GM12864 (cell line): ENCODE results near the gene CTNNA3.

ENCODE experiments used
- DNase-seq: peaks from one replicate; pipeline ENCODE4 v3.0.0-alpha.2; 2011; ENCODE audit warnings: low read depth
- H3K4me3 ChIP-seq: 2 replicates; pipeline ENCODE4 v1.5.1; 2011; ENCODE audit warnings: mild to moderate bottlenecking, low read depth, low read length, control low read depth
- CTCF ChIP-seq: IDR thresholded peaks from 2 replicates; pipeline ENCODE4 v1.5.1; 2011; ENCODE audit warnings: low read depth, mild to moderate bottlenecking, moderate library complexity, low read length, control low read depth, inconsistent platforms; ENCODE audit errors: missing control alignments

Gene CTNNA3

GRCh38 chr10:65931291-65932070, 1764.5 kb downstream of the CTNNA3 start:
- H3K4me3 ChIP-seq, result no peak overlapping the region
- TF ChIP-seq CTCF, result no peak
- DNase-seq, result no peak

GRCh38 chr10:65911151-65911835, 1784.7 kb downstream of the CTNNA3 start:
- no peak overlapping the region for H3K4me3 ChIP-seq
- DNase-seq, result no peak
- TF ChIP-seq CTCF, result no peak

GRCh38 chr10:65910209-65910608, 1785.8 kb downstream of the CTNNA3 start:
- TF ChIP-seq CTCF, result no peak

GRCh38 chr10:65907199-65907712, 1788.7 kb downstream of the CTNNA3 start:
- no peak for TF ChIP-seq CTCF
- H3K4me3 ChIP-seq, result no peak overlapping the region
- no peak for DNase-seq

More at GRCh38 chr10:65910209-65910608, 1785.8 kb downstream of the CTNNA3 start:
- no peak overlapping the region for H3K4me3 ChIP-seq
- DNase-seq, result no peak

- DNase-seq, result no peak
- TF ChIP-seq CTCF, result no peak
- no peak overlapping the region for H3K4me3 ChIP-seq
Observed at GRCh38 chr10:65903620-65904019, 1792.4 kb downstream of the CTNNA3 start.

- H3K4me3 ChIP-seq, result no peak overlapping the region
- no peak for DNase-seq
- no peak for TF ChIP-seq CTCF
Observed at GRCh38 chr10:65900271-65900670, 1795.7 kb downstream of the CTNNA3 start.
